Stimulated activated CD4-positive, alpha-beta T cell treated with anti-CD3 and anti-CD28 coated beads, Interleukin-12 subunit alpha, Interleukin-12 subunit beta, amount 100 ng/mL, for 4 hours (primary cell): ENCODE data around the gene ITSN2.
"Not testable (repeated sequence)": the region's sequence is repeated elsewhere in the genome, so short reads cannot be mapped to it uniquely, and the experiment has no call there.

Source experiments
- DNase-seq: peaks from one replicate; pipeline ENCODE4 v3.0.0-alpha.2; 2020

The ITSN2 gene

GRCh38 chr2:24209389-24210105, 150.8 kb downstream of the ITSN2 start:
- DNase-seq = no peak

DNA sequence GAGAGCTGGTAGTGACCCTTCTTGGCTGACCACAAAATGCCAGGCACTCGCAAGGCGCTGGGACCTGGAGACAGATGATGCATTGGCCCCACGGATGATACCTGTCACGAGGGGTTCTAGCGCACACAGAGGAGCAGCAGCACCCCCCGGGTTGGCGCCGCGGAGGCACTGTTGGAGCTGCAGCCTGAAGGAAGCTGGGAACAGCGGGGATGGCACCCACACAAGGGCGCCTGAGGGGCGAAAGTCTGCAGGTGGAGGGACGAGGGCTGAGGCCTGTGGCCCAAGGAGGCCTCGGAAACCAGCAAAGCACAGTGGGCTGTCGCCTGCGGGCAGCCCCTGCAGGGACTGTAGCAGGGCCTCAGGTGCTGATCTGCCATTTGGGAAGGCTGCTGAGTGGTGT, 151.8 kb downstream of the ITSN2 start:
- no peak for DNase-seq

DNA sequence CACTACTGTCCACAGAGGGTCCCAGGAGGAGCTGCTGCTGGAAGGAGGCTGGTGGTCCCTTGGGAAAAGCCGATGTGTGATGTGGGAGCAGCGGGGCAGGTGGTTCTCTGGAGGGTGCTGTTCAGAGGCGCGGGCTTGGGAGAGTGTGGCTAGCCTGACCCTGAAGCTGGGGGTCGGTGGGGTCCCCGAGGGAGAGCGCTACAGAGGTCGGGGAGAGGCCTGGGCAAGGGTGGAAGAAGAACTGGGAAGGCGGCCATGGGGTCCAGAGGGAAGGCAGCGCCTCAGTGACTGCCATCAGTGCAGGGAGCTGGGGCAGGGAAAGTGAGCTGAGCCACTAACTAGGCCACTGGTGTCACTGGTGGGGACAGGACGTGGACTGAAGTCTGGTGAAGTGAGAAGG, 153.0 kb downstream of the ITSN2 start:
- DNase-seq = no peak

DNA sequence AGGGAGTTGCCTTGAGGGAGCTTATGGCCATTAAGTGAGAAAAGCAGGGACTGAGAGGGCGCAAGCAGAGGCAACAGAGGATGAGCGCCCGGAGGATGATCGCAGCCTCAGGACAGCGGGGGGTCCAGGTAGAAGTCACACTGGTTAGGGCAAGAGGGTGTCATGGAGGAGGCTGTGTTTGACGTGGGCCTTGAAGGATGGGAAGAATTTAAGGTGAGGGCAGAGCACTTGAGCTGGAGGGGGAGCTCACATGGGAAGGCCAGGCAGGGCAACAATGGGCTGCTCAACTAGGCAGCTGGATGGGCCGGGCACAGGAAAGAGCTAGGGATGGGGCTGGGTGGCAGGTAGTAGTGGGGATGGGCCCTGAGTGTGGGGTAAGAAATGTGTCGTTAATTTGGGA, 153.6 kb downstream of the ITSN2 start:
- DNase-seq = no peak

- no peak for DNase-seq
Observed at GRCh38 chr2:24206242-24206641, 154.1 kb downstream of the ITSN2 start.

DNA sequence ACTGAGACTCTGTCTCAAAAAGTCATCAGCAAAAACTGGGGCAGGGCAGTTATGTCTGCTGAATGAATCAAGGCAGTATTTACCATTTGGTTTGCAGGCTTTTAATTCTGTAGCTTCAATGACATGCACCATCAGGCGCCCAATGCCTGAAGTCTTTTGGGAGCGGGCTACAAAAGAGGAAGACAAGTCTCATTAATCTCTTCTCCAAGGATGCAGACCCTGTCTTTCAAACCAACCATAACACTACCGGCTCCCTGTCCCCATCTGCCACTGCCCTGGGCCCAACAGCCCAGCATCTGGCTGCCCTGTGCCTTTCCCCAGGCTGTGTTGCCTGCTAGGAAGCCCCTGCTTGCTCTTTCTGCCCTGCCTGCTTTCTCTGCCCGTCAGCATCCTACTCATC, 155.2 kb downstream of the ITSN2 start:
- DNase-seq = no peak

DNA sequence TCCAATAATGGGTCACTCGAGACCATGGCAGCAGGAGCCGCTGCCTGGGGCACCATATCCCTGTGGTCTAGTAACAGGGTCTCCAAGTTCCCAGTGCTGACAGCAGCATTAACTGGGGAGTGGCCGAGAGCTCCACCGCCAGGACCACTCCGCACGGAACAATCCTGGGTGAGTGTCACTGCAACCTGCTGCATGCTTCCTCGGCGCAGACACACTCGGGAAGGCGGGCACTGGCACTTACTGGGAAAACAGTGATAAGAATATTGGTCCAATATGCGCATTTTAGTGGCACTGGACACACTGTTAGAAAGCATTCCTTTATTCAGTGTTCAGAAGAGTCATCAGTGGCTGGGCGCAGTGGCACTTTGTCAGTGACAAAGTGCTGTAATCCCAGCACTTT, 155.8 kb downstream of the ITSN2 start:
- DNase-seq = no peak

DNA sequence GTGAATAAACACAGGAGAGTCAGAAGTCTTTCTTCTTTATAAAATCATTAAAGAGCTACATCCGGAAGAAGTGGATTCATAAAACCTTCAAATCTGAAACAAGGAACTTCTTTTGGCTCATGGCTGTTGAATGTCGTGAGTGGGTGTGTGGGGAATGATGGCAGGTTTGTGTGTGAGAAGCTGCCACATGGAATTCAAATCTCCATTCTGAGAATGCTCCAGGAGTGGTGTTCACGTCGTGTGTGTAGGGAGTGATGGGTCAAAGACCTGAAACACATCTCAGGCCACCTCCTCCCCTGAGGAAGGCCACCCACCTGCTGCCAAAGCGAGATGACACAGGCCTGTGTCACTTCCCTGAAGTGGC, 156.6 kb downstream of the ITSN2 start:
- no peak for DNase-seq

DNA sequence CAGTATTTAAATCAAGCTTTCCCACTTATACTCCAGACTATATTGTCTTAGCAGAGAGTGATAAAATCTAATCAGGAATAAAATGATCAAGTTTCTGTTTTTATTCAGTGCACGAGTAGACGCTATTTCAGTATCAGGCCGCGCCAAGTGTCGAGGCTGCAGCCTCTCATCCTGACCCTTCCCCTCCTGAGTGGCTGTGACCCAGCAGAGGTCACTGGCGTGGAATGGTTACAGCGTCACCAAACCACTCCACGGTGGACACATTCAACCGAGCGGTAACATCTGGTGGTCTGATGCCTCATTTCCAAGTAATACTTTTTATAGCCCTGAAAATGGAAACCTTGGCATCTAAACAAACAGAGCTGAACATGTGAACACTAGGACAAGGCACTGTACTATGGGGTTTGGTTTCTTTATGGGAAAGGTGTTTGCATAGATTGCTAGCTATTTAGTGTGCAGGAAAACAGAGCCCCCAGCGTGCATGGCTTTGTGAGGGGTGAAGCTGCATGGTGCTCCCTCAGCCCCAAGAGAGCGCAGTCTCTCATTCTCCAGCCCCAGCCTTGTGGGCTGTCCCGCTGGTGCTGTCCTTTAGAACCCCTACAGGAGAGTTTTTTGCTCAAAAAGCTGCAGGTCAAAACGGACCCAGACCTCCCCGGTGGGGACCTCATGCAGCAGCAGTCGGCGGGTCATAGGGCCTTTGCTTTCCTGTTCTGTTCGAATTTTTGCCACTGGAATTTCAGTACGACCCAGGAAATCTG, 157.1 kb downstream of the ITSN2 start:
- DNase-seq = no peak

DNA sequence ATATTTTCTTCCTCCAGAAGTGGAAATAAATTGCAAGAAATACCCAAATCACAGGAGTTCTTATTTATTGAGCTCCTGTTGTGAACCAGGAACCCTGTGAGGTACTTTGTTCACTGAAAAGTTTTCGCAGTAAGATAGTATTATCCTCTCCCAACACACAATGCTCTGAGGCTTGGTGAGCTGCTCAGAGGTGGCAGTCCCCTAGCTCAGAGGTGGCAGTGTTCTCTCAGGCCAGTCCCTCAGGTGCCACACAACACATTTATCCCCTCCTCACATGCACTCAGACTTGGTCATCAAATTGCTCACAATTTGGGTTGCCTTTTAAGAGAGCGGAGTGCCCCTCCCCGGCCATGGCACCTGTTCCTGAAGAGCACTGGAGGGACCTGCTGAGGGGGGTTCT, 159.5 kb downstream of the ITSN2 start:
- DNase-seq = no peak

DNA sequence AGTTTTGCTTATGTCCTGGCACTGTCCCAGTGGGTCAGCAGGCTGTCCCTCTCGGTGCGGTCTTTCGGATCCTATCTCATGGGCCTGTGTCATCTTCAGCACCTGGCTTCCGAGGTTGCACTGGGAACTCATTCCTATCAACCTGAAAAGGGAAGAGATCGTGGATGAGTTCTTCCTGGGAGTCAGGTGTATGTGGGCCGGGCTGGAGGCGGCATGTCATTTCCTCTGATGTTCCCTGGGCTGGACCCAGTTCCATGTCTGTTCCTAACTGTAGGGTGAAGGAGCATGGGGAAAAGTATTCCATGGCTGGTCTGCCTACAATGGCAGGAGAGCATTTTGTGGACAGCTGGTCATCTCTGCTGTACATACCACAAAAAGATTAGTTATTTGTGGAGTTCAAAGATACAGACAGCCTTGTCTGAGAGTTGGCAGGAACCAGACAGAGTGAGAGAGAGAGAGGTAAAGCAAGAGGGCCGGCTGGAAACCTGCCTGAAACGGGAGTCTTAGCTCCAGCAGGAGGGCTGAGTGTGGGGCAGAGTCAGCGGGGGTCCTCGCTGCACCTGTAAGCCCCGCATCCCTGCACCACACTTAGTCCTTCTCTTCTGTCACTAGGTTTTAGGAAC, 160.3 kb downstream of the ITSN2 start:
- DNase-seq = no peak

- DNase-seq = not testable (repeated sequence)
Observed at GRCh38 chr2:24197213-24197612, 163.1 kb downstream of the ITSN2 start.

GRCh38 chr2:24191848-24192247, 168.5 kb downstream of the ITSN2 start:
- DNase-seq = no peak

DNA sequence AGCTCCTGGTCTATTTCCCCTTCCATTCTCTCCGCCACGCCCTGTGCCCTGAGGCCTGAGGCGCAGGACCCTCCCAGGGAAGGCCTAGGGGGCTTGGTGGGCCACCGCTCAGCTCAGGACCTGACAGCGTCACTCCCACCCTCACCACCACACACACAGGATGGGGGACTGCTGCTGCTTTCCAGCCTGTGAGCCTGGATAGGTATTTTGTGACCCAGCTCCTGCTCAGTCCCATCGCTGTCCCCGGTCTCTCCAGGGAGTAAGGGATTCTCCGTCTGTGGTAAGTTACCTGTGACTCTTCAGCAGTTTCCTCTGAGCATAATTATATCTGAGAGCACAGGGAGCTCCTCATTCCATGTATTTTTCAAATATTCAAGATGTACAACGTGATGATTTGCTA, 169.2 kb downstream of the ITSN2 start:
- no peak for DNase-seq

GRCh38 chr2:24190503-24190902, 169.8 kb downstream of the ITSN2 start:
- no peak for DNase-seq

- no peak for DNase-seq
Observed at GRCh38 chr2:24189551-24189950, 170.8 kb downstream of the ITSN2 start.

- DNase-seq = no peak
Observed at GRCh38 chr2:24183366-24184069, 176.8 kb downstream of the ITSN2 start.

DNA sequence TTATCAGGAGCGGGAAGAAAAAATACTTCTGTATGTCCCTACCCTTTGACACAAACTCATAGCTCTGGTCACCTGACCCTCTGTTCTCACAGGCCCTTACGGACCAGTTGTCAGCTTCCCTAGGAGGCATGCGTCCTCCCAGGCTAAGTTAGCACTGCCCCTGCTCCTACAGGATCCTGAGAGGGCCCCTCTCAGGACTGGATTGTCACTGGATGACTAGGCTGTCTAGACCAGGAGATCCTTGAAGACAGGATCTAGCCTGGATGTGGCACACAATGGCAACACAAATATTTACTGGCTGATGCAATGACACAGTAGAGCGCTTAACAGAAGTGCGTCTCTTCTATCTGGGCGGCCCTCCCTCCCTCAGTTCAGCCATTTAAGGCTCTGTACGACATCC, 177.8 kb downstream of the ITSN2 start:
- DNase-seq = no peak

- no peak for DNase-seq
Observed at GRCh38 chr2:24181849-24182248, 178.5 kb downstream of the ITSN2 start.

DNA sequence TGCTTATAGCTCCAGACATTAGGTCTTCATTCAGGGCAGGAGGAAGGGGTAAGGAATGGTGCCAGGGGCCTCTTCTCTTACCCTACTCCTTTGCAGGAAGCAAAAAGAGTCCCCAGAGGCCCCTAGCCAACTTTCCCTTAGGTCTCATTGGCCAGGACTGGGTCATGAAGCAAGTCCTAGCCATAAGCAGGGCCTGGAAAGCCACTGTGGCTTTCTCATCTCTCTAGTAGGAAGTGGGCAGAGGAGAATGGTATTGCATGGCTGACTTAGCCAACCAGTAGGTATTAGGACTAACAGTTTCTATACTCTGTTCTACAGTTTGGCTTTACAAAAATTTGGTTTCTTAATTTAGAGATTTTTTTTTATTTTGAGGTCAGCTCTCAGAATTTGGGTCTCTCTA, 180.7 kb downstream of the ITSN2 start:
- DNase-seq = no peak

DNA sequence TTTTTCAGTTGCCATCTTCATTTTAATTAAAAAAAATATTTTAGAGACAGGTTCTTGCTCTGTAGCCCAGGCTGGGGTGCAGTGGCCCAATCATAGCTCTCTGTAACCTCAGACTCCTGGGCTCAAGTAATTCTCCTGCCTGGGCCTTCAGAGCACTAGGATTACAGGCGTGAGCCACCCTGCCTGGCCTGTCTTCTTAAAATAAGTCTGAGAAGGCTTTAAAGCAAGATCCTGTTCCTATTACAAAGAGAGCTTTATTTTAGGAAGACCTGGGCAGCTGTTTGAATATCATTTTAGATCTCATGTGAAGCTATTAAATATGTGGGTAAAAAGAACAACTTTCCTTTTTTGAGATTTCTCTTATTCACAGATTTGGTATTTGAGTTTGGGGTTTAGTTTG, 184.0 kb downstream of the ITSN2 start:
- no peak for DNase-seq

- DNase-seq = no peak
Observed at GRCh38 chr2:24175631-24176187, 184.6 kb downstream of the ITSN2 start.

- no peak for DNase-seq
Observed at GRCh38 chr2:24174851-24175277, 185.5 kb downstream of the ITSN2 start, which contains the start of gene FAM228A. Gene FAM228A (plus strand): TSS chr2:24175053. CDS start chr2:24175481, 428 bp downstream.
